ENCODE results near the gene PDIA5.

The PDIA5 gene

DNA sequence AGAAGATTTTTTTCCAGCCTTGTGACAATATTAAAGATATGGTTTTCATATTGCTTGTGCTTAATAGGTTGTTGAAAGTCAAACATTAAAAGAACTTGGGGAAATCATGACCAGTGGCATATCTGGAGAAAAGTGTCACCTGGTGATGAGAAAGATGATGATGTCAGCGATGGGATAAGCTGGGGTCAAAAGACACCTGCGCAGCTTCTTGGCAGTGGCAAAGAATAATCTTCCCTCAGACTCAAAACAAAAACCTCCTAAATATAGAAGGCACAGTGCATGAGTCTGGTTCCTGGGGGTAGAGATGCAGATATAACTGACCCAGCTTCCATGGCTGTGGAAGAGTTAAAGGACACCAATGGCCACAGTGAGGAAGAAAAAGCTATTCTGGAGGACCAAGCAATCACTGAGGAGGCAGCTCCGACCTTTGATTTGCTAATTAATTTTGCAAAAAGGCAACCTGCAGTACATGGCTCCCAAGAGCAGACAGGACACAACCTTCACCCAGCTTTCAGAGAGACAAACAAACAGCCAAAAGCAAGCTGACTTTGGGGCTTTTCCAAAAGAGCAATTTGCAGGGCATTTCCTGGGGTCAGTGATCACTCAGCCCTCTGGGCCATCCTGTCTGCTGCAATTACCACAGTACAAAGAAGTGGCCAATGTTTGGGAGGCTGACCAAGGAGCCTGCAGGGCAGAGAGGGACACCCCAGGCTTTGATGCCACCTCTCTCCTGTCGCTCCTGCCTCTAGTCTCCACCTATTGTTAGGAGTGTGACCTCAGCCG is 21.7 kb upstream of the PDIA5 start:
- no peak for DNase-seq

DNA sequence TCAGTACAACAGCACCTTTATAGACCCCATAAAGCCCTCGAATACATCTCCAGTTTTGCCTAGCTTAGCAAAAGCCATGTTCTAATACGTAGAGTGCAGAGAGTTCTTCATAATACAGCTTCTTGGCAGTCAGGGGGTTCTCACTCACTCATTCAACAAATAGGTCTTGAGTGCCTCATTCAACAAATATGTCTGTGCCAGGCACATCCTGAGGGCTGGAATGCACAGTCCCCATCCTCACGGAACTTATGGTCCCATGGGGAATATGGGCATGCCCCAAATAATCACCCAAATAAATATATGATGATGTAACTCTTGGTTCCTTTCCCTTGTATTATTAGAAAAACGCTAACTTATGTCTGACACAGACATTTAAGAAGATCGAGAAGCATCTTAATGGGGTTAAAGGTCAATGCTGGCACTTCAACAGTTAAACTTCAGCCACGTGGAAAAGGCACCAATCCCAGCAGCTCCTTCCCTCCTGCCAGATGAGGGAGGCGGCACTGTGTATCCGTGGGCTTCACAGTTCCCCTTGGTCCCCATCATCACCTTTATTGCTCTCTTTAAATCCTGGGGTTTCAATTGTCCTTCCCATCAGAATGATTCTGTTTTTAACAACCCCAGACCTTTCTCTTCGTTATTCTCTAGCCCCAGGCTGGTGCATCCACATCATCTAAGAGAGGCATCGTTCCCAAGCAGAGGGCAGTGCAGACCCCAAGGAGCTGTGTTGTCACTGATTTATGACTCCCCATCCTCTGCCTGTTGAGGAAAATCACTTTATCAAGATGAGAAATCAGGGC is 20.4 kb upstream of the PDIA5 start:
- DNase-seq = no peak

DNA sequence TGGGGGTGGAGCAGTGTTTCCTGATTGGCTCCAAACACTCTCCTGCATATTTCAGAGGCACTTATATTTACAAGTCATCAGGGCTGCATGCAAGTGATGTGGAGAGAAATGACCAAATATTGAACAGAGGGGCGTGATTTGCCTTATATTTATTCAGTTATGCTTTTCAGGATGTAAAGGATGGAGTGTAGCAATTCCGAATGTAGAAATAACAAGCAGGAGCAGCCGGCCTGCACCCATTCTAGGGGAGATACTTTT is 19.8 kb upstream of the PDIA5 start:
- DNase-seq = no peak

DNA sequence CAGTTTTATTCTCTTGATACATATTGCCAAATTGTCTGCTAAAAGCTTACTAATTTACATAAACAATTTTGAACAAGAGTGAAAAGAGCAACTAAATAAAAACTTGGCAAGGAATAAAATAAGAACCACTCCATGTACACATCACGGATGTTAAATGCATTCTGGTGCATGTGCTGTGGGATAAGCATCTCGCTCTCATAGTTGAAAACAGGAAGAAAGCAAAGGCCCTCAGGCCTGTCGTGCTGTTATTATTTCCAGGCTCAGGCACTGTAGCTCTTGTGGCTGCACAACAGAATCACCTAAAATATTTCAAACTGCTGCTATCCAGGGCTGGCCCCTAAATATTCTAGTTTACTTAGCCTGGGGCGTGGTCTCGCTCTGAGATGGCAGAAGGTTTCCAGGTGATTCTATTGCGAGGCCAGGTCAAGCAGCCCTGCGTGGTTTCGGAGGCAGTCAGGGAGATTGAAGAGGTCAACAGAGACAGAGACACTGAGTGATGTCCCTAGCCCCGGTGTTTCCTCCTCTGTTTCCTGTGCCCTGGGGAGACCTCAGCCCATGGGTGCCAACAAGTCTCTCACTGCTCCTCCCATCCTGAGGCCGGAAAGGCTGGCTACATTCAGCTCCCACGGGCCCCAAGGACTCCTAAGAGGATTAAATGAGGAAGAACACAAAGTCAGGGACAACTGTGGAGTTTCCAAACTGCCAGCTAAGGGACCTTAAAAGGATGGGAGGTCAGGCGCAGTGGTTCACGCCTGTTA is 18.2 kb upstream of the PDIA5 start:
- DNase-seq = no peak

DNA sequence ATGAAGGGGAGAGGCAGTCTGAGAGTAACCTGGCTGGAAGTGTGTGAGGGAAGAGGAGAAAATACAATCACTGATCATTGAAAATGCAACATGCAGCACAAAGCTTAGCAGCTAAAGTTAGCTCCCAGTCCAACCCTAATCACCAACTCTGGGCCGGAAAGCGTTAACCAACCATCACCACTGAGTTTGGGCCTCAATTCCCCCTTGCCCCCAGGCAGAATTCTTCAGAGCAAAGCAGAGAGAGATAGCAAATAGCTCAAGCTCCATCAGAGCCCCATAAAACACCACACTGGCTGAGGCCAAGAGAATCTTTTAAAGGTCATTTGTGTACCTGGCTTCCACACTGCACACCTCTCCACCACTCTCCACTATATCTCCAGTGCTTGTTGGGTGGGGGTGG is 16.2 kb upstream of the PDIA5 start:
- DNase-seq = no peak

DNA sequence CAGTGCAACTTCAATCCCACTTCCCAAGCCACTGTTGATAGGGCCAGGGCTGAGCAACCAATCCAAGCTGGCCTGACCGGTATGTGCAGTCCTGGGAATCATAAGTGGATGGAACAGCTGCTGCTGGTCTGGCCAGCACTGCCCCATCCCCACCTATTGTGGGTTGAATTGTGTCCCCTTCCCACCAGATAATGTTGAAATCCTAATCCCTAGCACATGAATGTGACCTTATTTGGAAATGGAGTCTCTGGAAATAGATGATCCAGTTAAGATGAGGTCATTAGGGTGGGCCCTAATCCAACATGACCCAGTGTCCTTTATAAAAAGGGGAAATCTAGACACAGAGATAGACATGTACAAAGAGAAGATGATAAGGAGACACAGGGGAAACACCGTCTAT is 13.7 kb upstream of the PDIA5 start:
- no peak for DNase-seq

DNA sequence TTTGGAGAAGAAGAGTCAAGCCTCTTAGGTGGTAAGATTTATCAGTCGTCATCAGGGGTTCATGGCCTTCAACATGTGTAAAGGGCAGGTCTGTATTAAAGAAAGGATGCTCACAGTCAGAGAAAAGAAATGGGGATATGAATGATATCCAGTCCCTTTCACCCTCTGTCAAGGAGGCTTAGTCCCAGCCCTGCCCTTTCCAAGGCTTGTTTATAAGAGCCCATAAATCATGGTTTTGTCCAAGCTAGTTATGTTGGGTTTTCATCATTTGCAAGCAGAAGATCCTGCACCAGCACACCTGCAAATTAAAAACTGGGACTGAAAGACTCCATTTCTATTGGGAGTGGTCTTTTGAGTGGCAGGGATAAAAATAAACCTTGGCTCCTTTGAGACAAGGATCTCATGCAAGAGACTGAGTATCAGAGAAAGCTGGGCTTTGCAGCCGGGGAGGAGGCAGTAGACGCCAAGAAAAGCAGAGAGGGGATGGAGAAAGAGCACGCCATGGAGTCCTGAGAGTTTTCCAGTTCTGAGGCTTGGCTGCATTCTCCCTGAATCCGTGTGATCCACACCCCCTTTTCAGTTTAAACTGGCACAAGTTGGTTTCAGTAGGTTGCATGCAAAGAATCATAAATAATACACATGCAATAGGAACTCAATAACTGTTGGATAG is 12.6 kb upstream of the PDIA5 start:
- no peak for DNase-seq

DNA sequence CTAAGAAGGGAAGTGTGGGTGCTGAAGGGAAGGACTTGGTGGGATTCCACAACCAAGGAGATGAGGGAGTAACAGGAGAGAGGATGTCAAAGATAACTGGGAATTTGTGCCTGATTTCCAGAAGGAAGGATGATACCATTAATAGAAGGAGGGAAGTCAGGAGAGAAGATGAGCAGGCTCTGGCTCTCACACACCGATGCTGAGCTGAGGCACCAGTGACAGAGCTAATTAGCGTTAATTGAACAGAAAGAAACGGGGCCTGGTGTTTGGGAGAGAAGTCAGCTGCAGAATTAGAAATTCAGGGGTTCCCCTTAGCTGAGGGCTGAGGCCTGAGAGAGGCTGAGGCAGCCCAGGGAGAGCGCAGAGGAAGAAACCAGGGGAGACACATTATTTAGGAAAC is 11.9 kb upstream of the PDIA5 start:
- DNase-seq = no peak

DNA sequence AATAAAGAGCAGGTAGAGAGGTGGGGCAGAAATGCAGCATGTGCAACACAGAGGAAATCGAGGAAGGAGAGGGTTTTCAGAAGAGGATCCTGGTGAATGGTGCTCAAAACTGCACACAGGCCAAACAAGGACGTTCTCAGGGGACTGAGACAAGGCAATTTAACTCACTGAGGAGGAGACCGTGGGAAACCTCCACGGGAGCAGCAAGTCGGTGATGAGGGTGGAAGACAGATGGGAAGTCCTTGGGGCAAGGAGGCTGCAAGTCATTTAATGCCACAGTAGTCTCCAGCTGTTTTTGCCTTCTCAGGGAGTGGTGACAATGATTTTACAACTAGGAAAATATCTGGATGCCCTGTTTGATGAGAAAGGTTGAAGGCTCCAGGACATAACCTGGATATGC is 11.5 kb upstream of the PDIA5 start:
- no peak for DNase-seq

DNA sequence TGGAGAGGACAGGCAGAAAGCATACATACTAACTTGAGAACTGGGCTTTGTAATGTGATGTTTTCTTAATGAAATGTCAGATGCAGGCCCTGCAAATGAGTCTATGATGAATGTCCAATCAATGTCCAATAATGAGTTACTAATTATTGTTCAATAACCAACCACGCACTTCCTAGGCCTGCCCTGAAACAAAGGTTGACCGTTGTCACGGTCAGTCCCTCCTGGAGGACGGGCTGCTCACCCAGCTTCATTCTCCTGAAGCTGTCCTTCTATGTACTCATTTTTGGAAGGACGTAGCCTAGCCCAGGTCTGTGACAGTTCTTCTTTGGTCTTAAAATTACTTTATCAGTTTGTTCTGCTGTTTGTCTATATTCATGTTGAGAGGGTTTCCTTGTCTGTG is 8.3 kb upstream of the PDIA5 start:
- DNase-seq = no peak

DNA sequence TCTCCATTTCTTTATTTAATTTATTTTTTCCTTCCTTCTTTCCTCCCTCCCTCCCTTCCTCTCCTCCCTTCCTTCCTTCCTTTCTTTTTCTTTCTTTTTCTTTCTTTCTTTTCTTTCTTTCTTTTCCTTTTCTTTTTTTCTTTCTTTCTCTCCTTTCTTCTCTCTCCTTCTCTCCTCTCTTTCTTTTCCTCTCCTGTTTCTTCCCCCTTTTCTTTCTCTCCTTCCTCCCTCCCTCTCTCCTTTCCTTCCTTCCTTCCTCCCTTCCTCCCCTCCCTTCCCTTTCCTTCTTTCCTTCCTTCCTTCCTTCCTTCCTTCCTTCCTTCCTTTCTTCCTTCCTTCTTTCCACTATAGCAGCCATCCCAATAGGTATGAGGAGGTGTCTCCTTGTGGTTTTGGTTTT is 6.8 kb upstream of the PDIA5 start:
- no peak for DNase-seq

DNA sequence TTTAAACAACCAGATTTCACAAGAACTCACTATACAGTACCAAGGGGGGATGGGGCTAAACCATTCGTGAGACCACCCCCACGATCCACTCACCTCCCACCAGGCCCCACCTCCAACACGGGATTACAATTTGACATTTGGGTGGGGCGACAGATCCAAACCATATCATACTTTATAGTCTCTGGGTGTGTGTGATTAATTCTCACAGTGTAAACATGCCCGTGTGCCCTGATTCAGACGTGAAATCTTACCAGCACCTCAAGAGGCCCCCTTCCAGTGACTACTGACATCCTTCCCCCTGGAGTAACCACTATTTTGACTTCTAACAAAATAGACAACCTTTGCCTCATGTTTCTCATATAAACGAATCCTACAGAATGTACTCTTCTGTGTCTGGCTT is 5.0 kb upstream of the PDIA5 start:
- no peak for DNase-seq

DNA sequence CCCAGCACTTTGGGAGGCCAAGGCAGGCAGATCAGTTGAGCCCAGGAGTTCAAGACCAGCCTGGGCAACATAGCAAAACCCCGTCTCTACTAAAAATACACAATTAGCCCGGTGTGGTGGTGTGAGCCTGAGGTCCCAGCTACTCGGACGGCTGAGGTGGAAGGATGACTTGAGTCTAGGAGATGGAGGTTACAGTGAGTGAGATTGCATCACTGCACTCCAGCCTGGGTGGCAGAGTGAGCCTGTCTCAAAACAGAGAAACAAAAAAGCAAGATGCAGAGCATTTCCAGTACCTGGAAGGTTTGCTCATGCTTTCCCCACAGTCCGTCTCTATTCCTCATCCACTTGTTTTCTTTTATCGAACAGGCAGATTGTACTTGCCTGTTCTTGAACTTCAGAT is 3.8 kb upstream of the PDIA5 start:
- no peak for DNase-seq

DNA sequence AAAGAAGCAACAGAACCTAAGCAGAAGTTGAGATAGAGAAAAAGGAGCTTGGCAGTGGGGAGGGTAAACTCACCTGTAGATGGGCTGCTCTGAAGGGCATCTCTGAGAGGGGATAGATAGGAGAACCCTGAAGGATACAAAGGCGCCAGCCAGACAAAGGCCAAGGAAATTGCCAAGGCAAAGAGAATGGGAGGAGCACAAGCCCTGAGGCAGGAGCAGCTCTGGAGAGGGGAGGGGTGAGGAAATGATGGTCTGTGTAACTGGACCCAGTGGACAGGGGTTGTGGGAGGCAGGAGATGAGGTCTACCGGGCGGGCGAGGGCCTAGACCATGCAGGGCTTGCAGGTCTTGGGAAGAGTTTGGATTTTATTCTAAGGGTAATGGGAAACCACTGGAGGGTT is 2.3 kb upstream of the PDIA5 start:
- no peak for DNase-seq

DNA sequence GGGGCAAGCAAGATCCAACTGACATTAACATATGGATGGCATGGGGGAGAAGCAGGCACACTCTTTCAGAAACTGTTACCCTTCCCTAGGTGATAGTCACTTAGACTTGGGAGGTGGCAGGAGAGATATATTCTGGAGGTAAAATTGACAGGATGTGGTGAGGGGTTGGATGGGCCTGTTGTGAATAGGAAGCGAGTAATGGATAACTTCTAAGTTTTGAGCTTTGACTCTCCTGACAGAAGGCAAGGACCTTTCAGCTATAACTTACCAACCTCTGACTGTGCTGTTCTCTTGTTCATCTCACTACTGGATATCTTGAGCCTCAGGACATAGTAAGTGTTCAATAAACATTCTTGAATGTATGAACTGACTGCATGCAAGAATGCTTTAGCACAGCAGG is 1.9 kb upstream of the PDIA5 start:
- DNase-seq = no peak

DNA sequence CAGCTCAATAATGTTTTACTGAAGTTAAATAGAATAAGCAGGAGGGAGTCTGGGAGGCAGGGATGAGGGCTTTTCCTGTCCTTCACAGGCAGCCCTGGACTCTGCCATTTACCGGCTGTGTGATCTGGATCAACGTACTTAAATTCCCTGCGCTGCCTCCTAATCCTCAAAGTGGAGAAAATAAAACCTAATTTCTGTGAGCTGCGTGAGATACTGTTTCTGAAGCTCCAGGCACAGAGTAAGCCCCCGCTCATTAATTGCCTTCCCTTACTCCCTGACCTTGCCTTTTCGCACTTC is 278 bp upstream of the PDIA5 start:
- no peak for DNase-seq

DNA sequence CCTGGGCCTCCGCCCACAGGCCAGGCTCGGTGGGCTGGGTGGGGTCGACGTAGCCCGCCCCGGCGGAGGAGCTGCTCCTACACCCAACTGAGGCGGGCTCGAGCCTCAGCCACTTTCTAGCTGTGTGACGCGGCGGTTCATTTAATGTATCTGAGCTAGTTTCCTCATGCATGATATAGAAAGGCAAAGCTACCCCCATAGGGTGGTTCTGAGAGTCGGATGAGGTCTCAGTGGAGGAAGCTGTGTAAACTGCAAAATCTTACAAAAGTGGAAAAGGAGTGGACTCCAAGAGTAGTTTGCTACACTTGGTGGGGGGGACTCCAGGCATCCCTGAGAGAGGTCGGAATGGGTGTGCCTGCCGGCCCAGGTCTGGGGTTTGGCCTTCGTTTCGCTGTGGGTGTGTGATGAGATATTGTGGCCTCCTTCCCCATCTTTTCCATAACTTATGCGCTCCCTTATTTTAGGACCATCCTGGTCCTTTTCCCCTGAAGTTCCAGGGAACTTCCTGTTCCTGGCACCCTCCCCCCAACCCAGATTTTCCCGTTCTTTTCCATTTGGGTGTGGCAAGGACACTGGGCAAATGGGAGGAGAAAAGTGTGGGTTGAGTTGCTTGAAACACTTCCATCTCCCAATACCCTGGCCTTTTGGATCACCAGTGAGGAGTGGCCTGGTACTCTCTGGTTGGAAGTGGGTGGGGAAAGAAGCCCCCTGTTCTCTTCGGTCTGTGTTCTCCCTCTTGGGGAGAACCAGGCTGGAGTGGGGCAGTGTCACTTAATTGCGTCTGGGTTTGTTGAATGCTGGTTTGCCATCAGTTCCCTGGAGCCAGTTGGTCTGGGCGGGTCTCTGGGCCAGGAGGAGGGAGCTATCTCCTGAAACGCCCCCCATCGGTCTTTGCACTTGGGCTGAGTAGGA is 1.1 kb downstream of the PDIA5 start:
- DNase-seq = peak; percentile 47

DNA sequence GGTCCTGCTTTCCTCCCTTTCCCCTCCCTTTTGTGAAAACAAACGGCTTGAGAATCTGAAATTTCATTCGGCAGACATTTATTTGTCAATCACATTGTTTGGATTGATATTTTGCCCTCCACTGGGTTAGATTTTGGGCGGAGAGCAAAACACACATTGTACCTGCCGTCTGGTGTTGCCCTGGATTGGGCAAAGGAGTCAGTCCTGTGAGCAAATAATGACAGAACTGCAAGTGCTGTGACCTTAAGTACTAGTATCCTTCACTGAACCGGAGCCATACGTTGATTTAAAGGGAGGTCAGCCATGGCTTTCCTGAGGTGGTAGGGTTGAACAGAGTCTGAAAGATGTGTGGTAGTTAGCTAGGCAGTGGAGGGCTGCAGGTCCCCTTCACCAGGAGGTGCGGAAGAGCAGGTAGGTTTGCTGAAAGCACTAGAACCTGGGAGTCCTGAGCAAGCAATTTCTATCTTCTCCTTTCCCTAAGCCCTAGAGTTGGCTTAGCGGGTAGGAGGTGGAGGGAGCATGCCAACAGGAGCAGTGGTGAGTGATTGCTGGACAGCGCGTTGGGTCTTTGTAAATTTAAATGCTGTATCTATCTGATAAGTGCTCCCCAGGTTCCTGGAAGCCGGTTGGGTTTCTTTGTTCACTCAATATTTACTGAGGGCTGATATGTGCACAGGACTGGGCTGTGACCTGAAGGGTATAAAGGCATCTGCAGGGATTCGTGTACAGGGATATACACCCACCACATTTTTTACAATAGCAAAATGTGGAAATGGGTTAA is 2.0 kb downstream of the PDIA5 start:
- DNase-seq = no peak

DNA sequence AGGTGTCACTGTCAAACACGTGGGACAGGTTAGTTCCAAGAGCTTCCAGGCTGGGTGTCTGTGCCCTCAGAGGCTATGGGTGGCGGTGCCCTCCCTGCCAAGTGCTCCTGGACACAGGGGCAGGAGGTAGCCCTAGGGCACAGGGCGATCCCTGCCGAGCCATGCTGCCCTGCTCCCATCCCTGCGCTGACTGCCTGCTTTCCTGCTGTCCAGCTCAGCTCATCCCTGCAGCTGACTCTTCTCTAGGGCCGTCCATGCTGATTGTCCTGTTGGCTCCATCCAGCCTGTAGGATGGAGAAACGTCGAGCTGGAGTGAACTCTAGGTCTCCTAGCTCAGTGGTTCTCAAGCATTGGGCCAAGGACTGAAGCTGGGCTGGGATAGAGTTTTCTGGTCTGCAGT is 3.7 kb downstream of the PDIA5 start:
- no peak for DNase-seq

DNA sequence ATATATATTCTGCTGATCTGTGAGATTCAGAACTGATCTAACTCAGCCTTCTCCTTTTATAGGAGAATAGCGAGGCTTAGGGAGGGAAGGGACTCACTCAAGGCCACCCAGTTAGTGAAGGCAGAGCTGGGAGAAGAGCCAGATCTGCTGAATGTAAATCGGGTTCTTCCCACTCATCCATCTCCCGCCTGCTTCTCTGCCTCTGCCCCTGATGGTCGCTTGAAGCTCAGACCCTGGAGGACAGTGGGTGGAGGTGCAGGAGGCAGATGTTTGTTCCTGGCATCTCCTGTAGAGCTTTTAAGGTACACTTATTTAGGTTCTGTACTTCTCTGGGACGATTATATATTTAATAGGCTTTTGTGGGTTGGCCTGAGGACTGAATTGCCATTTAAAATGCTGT is 4.3 kb downstream of the PDIA5 start:
- DNase-seq = peak; percentile 19

DNA sequence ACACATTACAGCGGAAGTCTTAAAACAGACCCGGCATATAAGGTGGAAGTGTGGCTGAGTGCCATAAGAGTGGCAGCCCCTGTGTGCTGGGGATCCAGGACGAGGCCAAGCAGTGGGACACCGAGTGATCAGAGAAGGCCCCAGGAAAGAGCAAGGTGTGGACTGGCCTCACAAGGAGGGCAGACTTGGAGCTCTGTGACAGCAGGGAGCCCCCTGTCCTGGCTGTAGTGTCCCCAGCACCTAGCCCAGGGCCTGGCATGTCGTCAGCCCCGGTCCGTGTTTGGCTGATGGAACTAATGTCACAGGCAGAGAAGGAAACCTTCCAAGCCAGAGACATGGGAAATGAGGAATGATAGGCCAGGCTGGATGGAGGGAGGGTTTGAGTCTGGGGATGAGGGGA is 4.8 kb downstream of the PDIA5 start:
- no peak for DNase-seq

DNA sequence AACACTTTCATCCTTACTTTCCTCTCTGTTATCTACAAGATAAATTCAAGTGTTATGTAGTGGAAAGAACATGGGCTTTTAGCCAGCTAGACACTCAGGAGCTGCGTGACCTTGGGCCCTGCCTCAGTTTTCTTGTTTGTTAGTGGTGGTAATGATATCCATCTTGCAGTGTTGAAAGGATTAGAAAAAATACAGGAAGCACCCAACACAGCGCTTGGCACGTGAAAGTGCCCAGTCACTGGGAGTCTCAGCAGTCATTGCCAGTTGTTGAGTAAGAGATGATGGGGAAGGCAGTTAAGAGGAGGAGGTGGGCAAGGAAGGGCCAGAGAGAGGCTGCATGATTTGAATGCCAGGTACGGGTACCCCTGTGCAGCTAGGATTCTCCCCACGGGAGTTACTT is 5.3 kb downstream of the PDIA5 start:
- DNase-seq = no peak

Measured in activated CD4-positive, alpha-beta T cell treated with anti-CD3 and anti-CD28 coated beads for 48 hours (primary cell).